Activated naive CD4-positive, alpha-beta T cell treated with anti-CD3 and anti-CD28 coated beads, Interleukin-2, amount 50 U/mL, for 16 hours (primary cell): Measurements from ENCODE around the gene RAB17.
A peak's percentile ranks its signal among the peaks of the same experiment; 100 is the strongest.

Source experiments
- DNase-seq: peaks from one replicate; pipeline ENCODE4 v3.0.0-alpha.2; 2020

RAB17 gene

DNA sequence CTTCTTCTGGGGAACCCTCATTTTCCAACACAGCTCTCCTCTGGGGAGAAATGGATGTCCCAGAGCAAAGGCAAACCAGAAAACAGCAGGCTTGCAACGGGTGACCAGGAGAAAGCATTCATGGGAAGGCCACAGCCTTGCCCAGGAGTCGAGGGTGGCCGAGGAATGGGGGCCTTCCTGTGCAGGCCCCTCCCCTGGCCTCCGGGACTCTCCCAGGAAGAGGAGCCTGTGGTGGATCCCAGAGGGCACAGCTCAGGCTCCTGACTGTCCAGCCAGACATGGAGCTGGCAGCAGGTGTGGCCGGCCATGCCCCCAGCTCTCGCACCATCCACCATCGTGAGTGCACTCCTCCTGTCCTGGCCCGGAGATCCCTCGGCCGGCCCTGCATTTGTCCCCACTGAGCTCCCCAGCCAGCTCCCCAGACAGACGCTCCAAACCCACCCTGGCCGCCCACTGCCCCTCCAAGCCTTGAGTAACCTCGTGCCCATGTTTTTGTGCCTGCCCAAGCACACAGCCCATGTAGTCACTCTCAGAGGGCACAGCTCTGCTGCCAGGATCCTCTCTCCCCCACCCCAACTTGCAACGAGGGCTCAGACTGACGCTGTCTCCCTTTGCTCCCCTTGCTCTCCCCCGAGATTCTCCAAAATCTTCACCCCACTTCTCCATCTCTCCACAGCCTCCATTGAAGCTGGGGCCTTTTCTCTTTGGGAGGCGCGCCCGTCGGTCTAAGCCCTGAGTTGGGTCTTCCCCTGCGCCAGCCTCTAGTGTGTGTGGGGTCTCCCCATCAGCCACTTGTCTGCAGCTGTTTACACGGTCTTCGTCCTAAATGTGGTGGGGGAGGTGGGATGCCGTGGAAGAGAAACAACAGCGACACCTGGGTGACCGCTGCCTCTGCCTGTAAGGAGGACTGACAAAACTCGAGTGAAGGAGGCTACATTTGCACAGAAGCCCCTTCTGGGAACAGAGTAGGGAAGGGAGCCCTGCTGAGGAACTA, 14.4 kb downstream of the RAB17 start:
- DNase-seq, result no peak

DNA sequence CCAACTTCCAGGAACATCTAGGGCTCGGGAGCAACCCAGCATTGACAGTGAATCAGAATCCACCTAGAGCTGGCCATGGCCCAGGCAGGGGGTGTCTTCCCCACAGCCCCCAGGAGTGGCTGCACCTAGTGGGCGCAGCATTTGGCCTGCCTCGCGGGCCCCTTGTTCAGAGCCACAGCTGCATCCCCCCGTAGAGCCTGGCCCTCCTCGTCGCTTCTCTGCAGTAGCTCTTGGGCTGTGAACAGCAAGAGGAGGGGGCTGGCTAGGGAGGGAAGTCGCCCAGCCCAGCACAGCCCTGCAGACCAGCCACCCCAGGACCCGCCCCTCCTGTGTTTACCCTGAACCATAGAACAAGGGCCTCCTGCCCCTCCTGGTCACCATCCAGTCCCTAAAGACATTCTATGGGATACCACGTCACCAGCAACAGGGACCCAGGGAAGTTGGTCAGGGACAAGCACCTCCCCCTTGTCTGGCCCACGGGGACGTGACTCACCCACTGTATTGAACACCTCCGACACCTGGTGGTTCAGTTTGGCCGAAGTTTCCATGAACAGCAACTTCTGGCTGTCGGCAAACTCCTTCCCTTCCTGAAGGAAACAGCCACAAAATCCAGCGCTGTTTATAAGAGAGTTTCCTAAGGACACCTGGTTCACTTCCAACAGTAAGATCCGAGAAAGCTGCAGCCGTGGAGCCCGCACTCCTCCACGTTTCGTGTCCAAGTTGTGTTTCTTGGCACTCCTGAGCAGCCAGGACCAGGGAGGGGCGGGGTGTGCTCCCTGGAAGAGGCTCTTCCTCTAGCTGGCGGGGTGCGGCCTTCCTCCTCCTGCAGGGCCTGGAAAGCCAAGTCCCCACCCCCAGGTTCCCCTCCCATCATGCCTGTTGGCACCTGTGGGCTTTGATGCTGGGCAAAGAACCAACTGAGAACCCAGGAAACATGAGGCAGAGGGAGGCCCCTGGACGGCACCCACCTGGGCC, 15.4 kb downstream of the RAB17 start:
- no peak for DNase-seq

DNA sequence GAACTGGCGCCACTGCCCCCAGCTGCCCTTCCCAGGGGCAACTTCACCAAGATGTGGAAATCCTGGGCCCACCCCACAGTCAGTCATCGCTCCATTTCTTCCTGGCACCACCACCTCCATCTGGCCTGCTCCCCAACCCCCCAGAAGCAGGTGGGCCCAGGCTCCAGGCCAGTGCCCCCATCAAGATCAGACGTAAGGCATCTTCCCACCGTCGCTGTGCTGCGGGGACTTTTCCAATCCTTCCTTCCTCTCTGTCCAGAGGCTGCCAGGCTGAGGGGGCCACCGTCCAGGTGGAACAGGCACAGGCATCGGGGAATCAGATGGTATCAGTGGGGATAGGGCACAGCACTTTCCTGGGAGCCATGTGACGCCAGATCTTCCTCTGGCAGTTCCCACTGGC, 16.1 kb downstream of the RAB17 start:
- no peak for DNase-seq

DNA sequence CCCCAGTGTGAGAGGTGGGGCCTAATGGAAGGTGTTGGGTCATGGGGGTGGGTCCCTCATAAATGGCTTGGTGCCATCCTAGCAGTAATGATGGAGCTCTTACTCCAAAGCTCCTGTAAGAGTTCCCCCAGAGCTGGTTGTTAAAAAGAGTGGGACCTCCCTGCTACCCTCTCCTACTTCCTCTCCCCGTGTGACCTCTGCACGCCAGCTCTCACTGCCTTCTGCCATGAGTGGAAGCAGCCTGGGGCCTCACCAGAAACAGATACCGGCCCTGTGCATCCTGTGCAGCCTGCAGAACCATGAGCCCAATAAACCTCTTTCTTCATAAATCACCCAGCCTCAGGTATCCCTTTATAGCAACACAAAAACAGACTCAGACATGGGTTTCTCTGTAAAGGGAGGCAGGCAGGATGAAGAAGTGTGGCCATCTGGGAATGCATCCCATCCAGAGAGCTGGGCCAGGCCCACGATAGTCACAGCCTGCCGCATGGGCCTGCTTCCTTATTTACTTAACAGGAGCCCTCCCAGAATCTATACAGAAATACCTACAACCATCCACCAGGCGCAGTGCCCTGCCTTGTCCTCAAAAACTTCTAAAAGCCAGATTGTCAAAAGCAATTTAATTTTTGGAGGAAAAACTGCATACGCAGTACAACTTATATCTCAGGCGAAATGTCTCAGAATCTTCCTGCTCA, 16.7 kb downstream of the RAB17 start:
- no peak for DNase-seq

DNA sequence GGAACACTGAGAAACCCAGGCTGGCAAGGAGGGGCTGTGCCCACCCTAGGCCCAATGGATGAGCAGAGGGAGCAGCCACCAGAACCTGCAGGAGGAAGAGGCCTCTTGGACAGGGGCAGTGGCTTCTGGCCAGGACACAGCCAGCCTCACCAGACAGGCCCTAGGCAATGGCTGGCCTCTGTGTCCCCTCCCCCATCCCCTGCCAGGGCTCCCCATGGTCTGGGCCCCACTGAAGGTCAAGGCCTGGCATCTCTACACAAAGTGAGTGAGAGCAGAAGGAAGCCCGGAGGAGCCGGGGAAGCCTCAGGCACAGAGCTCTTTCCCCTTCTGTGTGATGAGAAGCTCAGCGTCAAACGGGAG, 17.8 kb downstream of the RAB17 start:
- no peak for DNase-seq

DNA sequence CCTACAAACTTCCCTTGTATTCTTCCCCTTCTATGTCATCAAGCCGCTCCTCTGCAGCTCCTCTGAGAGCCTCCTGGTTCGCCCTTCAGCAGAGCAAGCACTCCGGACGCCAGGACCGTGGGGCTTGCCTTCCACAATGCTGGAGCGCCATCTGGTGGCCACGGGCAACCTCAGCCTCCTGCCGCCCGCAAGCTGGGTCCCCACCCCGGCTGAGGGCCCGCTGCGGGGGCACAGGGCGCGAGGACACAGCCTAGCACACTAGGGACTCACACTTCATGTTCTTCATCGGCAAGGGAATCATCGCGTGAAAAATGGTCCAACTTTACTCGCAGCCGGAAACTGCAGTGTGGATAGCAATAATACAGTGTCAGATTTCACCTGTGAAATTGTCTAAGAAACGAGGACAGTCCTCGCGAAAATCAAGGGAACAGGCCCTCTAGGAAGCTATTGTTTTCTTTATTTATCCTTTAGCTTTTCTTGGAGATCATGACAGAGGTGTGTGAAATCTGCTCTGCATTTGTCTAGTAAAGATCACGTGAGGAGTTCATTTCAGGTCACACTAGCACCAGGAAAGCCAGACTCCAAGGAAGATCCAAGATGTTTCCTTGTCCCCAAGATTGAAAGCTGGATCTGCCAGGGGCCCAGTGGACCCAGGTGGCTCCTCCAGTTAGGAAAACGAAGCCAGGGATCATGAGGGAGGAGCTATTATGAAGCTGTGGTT, 18.4 kb downstream of the RAB17 start:
- DNase-seq, result peak; percentile 88

GRCh38 chr2:237571551-237571950, 19.0 kb downstream of the RAB17 start:
- no peak for DNase-seq

DNA sequence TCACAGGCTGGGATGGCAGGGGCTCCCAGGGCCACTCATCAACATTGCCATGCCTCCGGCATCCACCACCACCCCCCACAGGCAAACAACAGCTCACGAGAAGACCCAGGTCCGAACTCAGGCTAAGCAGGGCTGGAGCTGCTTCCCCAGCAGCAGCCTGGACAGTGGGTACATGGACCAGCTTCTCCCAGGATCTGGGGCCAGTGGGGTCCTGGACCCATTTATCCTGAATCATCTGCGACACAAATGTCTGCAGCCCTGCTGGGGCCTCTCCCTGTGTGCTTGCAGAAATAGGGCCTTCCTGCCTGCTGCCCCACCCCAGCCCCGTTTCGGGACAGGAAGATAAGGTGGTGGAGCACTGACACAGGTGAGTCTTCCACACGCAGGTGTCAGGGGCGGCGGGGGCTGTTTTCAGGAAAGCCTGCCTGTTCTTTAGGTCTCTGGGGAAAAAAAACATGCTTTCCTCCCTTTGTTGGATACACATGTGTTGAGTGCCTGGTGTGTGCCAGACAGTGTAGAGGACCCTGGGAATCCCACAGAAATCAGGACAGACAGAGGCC, 19.7 kb downstream of the RAB17 start:
- DNase-seq, result no peak

DNA sequence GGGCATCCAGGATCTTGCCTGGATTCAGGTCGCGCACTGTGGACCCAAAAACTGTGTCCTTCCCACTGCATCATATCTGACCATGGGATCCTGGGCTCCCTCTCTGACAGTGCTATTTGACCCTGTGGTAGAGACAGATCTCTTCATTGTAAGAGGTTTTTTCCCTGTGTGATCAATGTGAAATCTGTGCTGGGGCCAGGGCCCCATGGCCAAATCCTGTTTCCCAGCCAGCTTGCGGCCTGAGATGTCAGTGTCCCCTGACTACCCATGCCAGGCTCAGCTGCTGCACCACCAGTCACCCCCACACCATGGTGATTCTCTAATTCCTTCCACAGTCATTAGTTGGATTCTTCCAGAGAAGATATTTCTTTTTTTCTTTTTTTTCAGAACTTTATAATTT, 20.6 kb downstream of the RAB17 start:
- DNase-seq, result no peak

- no peak for DNase-seq
These were observed 21.5 kb downstream of the RAB17 start for GRCh38 chr2:237569041-237569440.

- DNase-seq, result no peak
These were observed 22.3 kb downstream of the RAB17 start for GRCh38 chr2:237568121-237568660.

DNA sequence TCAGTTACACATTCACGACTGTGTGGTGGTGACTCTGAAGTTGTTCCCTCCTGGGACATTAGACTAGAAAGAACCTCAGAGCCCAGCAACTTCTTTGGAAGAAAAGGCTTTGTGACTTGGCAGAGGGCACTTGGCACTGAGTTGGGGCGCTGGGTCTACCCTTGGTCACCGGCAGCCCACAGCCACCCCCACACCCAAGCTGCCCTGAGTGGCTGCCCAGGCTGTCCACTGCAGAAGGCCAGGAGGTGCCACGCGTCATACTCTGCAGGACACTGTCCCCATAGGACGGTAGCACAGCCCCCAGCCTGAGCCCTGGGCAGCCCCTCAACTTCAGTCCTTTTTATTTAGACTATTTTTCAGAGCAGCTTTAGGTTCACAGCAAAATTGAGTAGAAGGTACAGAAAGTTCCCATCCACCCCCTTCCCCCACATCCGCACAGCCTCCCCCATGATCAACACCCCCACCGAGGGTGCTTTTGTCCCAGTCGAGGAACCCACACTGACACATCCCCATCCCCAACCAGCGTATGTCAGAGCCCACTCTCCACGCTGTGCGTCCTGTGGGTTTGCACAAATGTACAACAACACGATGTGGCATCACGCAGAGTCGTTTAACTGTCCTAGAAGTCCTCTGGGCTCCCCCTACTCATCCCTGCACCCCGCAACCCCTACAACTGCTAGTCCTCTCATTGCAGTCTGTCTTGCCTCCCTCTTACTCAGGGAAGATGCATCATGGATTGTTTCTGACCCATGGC, 23.1 kb downstream of the RAB17 start:
- DNase-seq, result no peak

DNA sequence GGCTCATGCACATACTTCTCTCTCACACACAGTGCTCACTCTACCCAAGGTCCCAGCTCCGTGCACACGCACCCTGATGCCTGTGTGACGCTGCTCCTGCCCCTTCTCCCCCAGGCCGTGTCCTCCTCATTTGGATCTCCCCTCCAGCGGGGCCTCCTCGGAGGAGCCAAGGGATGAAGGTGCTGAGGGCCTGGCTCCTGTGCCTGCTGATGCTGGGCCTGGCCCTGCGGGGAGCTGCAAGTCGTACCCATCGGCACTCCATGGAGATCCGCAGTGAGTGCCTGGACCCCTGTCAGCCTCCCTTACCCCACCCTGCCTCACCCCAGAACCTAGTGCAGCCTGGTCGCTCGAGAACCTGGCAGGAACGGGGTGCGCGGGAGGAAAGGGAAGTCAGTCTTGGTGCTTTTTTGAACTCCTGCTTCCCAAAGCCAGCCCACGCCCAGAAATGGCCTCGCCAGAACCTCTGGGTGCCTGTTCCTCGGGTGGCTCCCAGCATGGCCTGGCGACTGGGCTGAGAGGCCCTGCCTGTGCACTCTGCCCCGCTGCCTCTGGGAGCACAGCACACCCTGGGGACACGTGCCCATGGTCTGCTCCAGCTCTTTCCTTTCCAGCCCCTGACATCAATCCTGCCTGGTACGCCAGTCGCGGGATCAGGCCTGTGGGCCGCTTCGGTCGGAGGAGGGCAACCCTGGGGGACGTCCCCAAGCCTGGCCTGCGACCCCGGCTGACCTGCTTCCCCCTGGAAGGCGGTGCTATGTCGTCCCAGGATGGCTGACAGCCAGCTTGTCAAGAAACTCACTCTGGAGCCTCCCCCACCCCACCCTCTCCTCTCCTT, 23.9 kb downstream of the RAB17 start, which contains the start of gene PRLH:
Gene PRLH, plus strand, starts transcription at position 174 of the 835 bp plus-strand sequence. Its CDS starts 0 bp downstream, at position 174.
- DNase-seq, result no peak

- no peak for DNase-seq
These were observed 24.6 kb downstream of the RAB17 start for GRCh38 chr2:237565974-237566373.

DNA sequence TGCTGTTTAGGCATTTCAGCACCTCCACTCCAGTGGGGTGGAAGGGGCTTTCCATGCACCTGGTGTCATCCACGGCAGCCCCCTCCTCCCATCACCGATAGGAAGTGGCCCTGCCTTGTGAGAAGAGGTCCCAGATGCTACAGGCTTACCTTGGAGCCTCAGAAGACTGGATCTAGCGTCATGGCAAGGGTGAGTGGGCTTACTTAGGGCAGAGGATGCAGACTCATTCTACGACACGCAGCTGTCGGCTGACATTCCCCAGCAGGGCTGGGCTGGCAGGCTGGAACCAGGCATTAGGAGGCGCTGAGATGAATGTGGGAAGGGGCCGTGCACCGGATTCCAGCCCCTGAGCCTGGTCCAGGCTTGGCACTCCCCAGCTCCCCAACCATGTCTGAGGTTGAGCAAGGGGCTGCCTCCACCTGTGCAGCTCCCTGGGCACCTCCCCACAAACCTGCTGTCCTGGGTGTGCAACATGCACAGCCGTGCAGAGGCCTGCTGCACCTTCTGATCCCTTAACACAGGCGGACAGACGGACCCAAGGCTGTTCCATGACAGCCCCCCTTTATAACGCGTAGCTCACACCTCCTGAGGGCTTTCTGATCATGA, 25.9 kb downstream of the RAB17 start:
- no peak for DNase-seq

- no peak for DNase-seq
These were observed 26.7 kb downstream of the RAB17 start for GRCh38 chr2:237563816-237564215.

GRCh38 chr2:237561221-237561620, 29.3 kb downstream of the RAB17 start:
- DNase-seq, result no peak

GRCh38 chr2:237558961-237559641, 31.4 kb downstream of the RAB17 start:
- DNase-seq, result no peak

DNA sequence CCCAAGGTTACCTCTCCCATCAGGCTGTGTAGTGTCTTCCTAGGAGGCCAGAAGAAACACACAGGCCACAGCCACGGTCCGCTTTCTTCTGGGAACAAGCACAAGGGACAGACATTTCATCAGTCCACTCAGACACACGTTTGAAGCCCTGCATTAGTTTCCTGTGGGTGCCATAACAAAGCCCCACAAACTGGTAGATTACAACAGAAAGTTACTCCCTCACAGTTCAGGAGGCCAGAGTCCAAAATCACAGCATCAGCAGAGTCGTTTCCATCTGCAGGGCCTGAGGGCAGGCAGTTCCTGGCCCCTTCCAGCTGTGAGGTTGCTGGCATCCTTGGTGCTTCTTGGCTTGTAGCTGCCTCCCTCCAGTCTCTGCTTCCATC, 32.9 kb downstream of the RAB17 start:
- DNase-seq, result no peak
